Measurements from ENCODE around the gene LILRB3. TPM values are rescaled to one million over a fixed set of nuclear protein-coding genes. Genes with fewer than 3 reads are reported as not detected.
"Not testable (repeated sequence)": the region's sequence is repeated elsewhere in the genome, so short reads cannot be mapped to it uniquely, and the experiment has no call there.

Gene LILRB3
- total and polyA plus RNA-seq, 4 donors = 0.61 to 26.7 (median 10.4) TPM

GRCh38 chr19:54186351-54186750 lies 36.5 kb downstream of the LILRB3 start:
- Histone ChIP-seq H3K36me3 (ENCODE audit: control insufficient read depth in 1 of 2, insufficient read depth in 2 of 2, low read length in 1 of 2) (peaks cover 0 to 2% of the 10 kb centered on the region in 2 donors), H3K27me3 (ENCODE audit: control insufficient read depth in 1 of 2, insufficient read depth in 2 of 2, low read length in 1 of 2) (no peaks in the 10 kb centered on the region), H3K27ac (ENCODE audit: low read depth in 1 of 2, low read length in 2 of 2) (no peak overlapping the region), H3K4me1 (ENCODE audit: control insufficient read depth in 1 of 2, insufficient read depth in 2 of 2, low read length in 2 of 2) (no peaks in the 10 kb centered on the region), H3K4me3 (ENCODE audit: low read length in 2 of 2) (no peak overlapping the region), H3K9me3 (ENCODE audit: control insufficient read depth, low read length) (no peaks in the 10 kb centered on the region)
- peak in 1 of 2 donors; percentile 35 for DNase-seq
- WGBS, 2 donors = 77 to 80% methylated on average over 8 of the region's 8 CpGs
- no peak for ATAC-seq (ENCODE audit: low FRiP score)
- intact Hi-C loops (cut with DNase I) = no loop called here

- ATAC-seq (ENCODE audit: low FRiP score) (no peak), DNase-seq (no peak)
- Histone ChIP-seq H3K9me3 (ENCODE audit: control insufficient read depth, low read length) (no peaks in the 10 kb centered on the region), H3K36me3 (ENCODE audit: control insufficient read depth in 1 of 2, insufficient read depth in 2 of 2, low read length in 1 of 2) (peaks cover 0 to 2% of the 10 kb centered on the region in 2 donors), H3K27me3 (ENCODE audit: control insufficient read depth in 1 of 2, insufficient read depth in 2 of 2, low read length in 1 of 2) (no peaks in the 10 kb centered on the region), H3K4me3 (ENCODE audit: low read length in 2 of 2) (no peak overlapping the region), H3K27ac (ENCODE audit: low read depth in 1 of 2, low read length in 2 of 2) (no peak overlapping the region), H3K4me1 (ENCODE audit: control insufficient read depth in 1 of 2, insufficient read depth in 2 of 2, low read length in 2 of 2) (no peaks in the 10 kb centered on the region)
- WGBS, 2 donors = 89 to 94% methylated on average over 11 of the region's 11 CpGs
- intact Hi-C loops (cut with DNase I) = no loop called here
These were observed 39.4 kb downstream of the LILRB3 start for GRCh38 chr19:54183431-54183830.

GRCh38 chr19:54181894-54182293 lies 40.9 kb downstream of the LILRB3 start:
- H3K4me3 ChIP-seq (ENCODE audit: low read length in 2 of 2); H3K27ac ChIP-seq (ENCODE audit: low read depth in 1 of 2, low read length in 2 of 2); ATAC-seq (ENCODE audit: low FRiP score); H3K27me3 ChIP-seq (ENCODE audit: control insufficient read depth in 1 of 2, insufficient read depth in 2 of 2, low read length in 1 of 2); DNase-seq; H3K36me3 ChIP-seq (ENCODE audit: control insufficient read depth in 1 of 2, insufficient read depth in 2 of 2, low read length in 1 of 2); H3K4me1 ChIP-seq (ENCODE audit: control insufficient read depth in 1 of 2, insufficient read depth in 2 of 2, low read length in 2 of 2); H3K9me3 ChIP-seq (ENCODE audit: control insufficient read depth, low read length); intact Hi-C loops (cut with DNase I): not testable (repeated sequence)
- 87 to 90% methylated on average over 3 of the region's 3 CpGs for WGBS, 2 donors

GRCh38 chr19:54180691-54181091 lies 42.1 kb downstream of the LILRB3 start:
- 93 to 94% methylated on average over 36 to 37 of the region's 37 CpGs for WGBS, 2 donors
- Histone ChIP-seq H3K27me3 (ENCODE audit: control insufficient read depth in 1 of 2, insufficient read depth in 2 of 2, low read length in 1 of 2) (no peaks in the 10 kb centered on the region), H3K4me1 (ENCODE audit: control insufficient read depth in 1 of 2, insufficient read depth in 2 of 2, low read length in 2 of 2) (no peaks in the 10 kb centered on the region), H3K4me3 (ENCODE audit: low read length in 2 of 2) (no peak overlapping the region), H3K9me3 (ENCODE audit: control insufficient read depth, low read length) (no peaks in the 10 kb centered on the region), H3K36me3 (ENCODE audit: control insufficient read depth in 1 of 2, insufficient read depth in 2 of 2, low read length in 1 of 2) (peaks cover 0 to 2% of the 10 kb centered on the region in 2 donors), H3K27ac (ENCODE audit: low read depth in 1 of 2, low read length in 2 of 2) (no peak overlapping the region)
- DNase-seq = no peak
- intact Hi-C loops (cut with DNase I) = no loop called here
- no peak for ATAC-seq (ENCODE audit: low FRiP score)

- intact Hi-C loops (cut with DNase I) = no loop called here
- no peaks in the 10 kb centered on the region for H3K9me3 ChIP-seq (ENCODE audit: control insufficient read depth, low read length)
- H3K36me3 ChIP-seq (ENCODE audit: control insufficient read depth in 1 of 2, insufficient read depth in 2 of 2, low read length in 1 of 2) = peaks cover 0 to 2% of the 10 kb centered on the region in 2 donors
- H3K27me3 ChIP-seq (ENCODE audit: control insufficient read depth in 1 of 2, insufficient read depth in 2 of 2, low read length in 1 of 2) = no peaks in the 10 kb centered on the region
- H3K4me3 ChIP-seq (ENCODE audit: low read length in 2 of 2) = no peak overlapping the region
- H3K4me1 ChIP-seq (ENCODE audit: control insufficient read depth in 1 of 2, insufficient read depth in 2 of 2, low read length in 2 of 2) = no peaks in the 10 kb centered on the region
- ATAC-seq (ENCODE audit: low FRiP score) (no peak), DNase-seq (peak in 1 of 2 donors; percentile 35)
- 54 to 55% methylated on average over 10 of the region's 10 CpGs for WGBS, 2 donors
- H3K27ac ChIP-seq (ENCODE audit: low read depth in 1 of 2, low read length in 2 of 2) = no peak overlapping the region
These were observed 42.8 kb downstream of the LILRB3 start for GRCh38 chr19:54179921-54180461.

- Histone ChIP-seq H3K27ac (ENCODE audit: low read depth in 1 of 2, low read length in 2 of 2) (no peak overlapping the region), H3K4me3 (ENCODE audit: low read length in 2 of 2) (no peak overlapping the region), H3K4me1 (ENCODE audit: control insufficient read depth in 1 of 2, insufficient read depth in 2 of 2, low read length in 2 of 2) (no peaks in the 10 kb centered on the region), H3K36me3 (ENCODE audit: control insufficient read depth in 1 of 2, insufficient read depth in 2 of 2, low read length in 1 of 2) (peaks cover 0 to 2% of the 10 kb centered on the region in 2 donors), H3K9me3 (ENCODE audit: control insufficient read depth, low read length) (no peaks in the 10 kb centered on the region), H3K27me3 (ENCODE audit: control insufficient read depth in 1 of 2, insufficient read depth in 2 of 2, low read length in 1 of 2) (no peaks in the 10 kb centered on the region)
- intact Hi-C loops (cut with DNase I) = no loop called here
- WGBS, 2 donors = 83 to 84% methylated on average over 10 of the region's 10 CpGs
- no peak for DNase-seq
- ATAC-seq (ENCODE audit: low FRiP score) = no peak
These were observed 43.5 kb downstream of the LILRB3 start for GRCh38 chr19:54179262-54179852.

- WGBS, 2 donors = 65 to 67% methylated on average over 23 of the region's 23 CpGs
- ATAC-seq (ENCODE audit: low FRiP score) (peak; percentile 61), DNase-seq (peak in 1 of 2 donors; percentile 47)
- Histone ChIP-seq H3K27ac (ENCODE audit: low read depth in 1 of 2, low read length in 2 of 2) (no peak overlapping the region), H3K9me3 (ENCODE audit: control insufficient read depth, low read length) (no peaks in the 10 kb centered on the region), H3K27me3 (ENCODE audit: control insufficient read depth in 1 of 2, insufficient read depth in 2 of 2, low read length in 1 of 2) (no peaks in the 10 kb centered on the region), H3K4me1 (ENCODE audit: control insufficient read depth in 1 of 2, insufficient read depth in 2 of 2, low read length in 2 of 2) (no peaks in the 10 kb centered on the region), H3K36me3 (ENCODE audit: control insufficient read depth in 1 of 2, insufficient read depth in 2 of 2, low read length in 1 of 2) (peaks cover 0 to 2% of the 10 kb centered on the region in 2 donors), H3K4me3 (ENCODE audit: low read length in 2 of 2) (no peak overlapping the region)
- intact Hi-C loops (cut with DNase I) = no loop called here
These were observed 44.1 kb downstream of the LILRB3 start for GRCh38 chr19:54178581-54179261.

GRCh38 chr19:54173951-54174834 lies 48.6 kb downstream of the LILRB3 start:
- no peak for DNase-seq
- intact Hi-C loops (cut with DNase I) = no loop called here
- no peaks in the 10 kb centered on the region for H3K27me3 ChIP-seq (ENCODE audit: control insufficient read depth in 1 of 2, insufficient read depth in 2 of 2, low read length in 1 of 2)
- H3K36me3 ChIP-seq (ENCODE audit: control insufficient read depth in 1 of 2, insufficient read depth in 2 of 2, low read length in 1 of 2) = no peaks in the 10 kb centered on the region
- no peak overlapping the region for H3K27ac ChIP-seq (ENCODE audit: low read depth in 1 of 2, low read length in 2 of 2)
- no peaks in the 10 kb centered on the region for H3K9me3 ChIP-seq (ENCODE audit: control insufficient read depth, low read length)
- ATAC-seq (ENCODE audit: low FRiP score) = no peak
- H3K4me3 ChIP-seq (ENCODE audit: low read length in 2 of 2) = no peak overlapping the region
- 74 to 79% methylated on average over 25 of the region's 25 CpGs for WGBS, 2 donors
- no peaks in the 10 kb centered on the region for H3K4me1 ChIP-seq (ENCODE audit: control insufficient read depth in 1 of 2, insufficient read depth in 2 of 2, low read length in 2 of 2)
